Endothelial cell of umbilical vein (primary cell): Measurements from ENCODE around the gene KRT6C.

Source experiments
- CTCF ChIP-seq, 2 donors: IDR thresholded peaks; 1 replicate in 1 of 2; 2 replicates in 1 of 2; pipeline ENCODE4 v1.5.1; 2011; ENCODE audit warnings: low read length in 2 of 2, mild to moderate bottlenecking in 2 of 2, moderate library complexity in 2 of 2, control low read depth in 1 of 2, inconsistent platforms in 1 of 2, low read depth in 1 of 2; ENCODE audit not compliant: insufficient read depth in 1 of 2; ENCODE audit errors: extremely low read depth in 1 of 2
- EZH2 ChIP-seq: IDR thresholded peaks from 2 replicates; pipeline ENCODE4 v1.6.1; 2012; ENCODE audit warnings: borderline replicate concordance, low read depth, mild to moderate bottlenecking, moderate library complexity, low read length, inconsistent platforms; ENCODE audit not compliant: severe bottlenecking
- FOS ChIP-seq: IDR thresholded peaks from 2 replicates; pipeline ENCODE4 v1.6.1; 2011; ENCODE audit warnings: mild to moderate bottlenecking, low read length, moderate library complexity, borderline replicate concordance; ENCODE audit not compliant: insufficient read depth
- MAX ChIP-seq: IDR thresholded peaks from 2 replicates; pipeline ENCODE4 v1.6.1; 2011; ENCODE audit not compliant: insufficient read depth, insufficient read length
- MYC ChIP-seq: IDR thresholded peaks from one replicate; pipeline ENCODE4 v1.6.1; 2011; ENCODE audit warnings: mild to moderate bottlenecking, low read depth, low read length
- POLR2A ChIP-seq: IDR thresholded peaks from 2 replicates; pipeline ENCODE4 v1.6.1; 2012; ENCODE audit warnings: low read depth, mild to moderate bottlenecking, control low read depth, low read length
- POLR2AphosphoS5 ChIP-seq: IDR thresholded peaks from 2 replicates; pipeline ENCODE4 v1.6.1; 2012; ENCODE audit warnings: low read depth, mild to moderate bottlenecking, control low read depth, low read length, moderate library complexity; ENCODE audit not compliant: insufficient read depth

GRCh38 chr12:52515319-52515646 lies 41.7 kb upstream of the KRT6C start:
- TF ChIP-seq MAX = no peak
- no peak for TF ChIP-seq CTCF (IDR thresholded peaks at IDR 0.05; ENCODE audit: extremely low read depth in 1 of 2, insufficient read depth in 1 of 2, low read depth in 1 of 2, low read length in 2 of 2)
- no peak for TF ChIP-seq POLR2AphosphoS5
- TF ChIP-seq EZH2 = no peak
- no peak for TF ChIP-seq POLR2A
- TF ChIP-seq MYC = no peak
- TF ChIP-seq FOS = no peak
